ENCODE measurements around the gene CCDC85C. TPM values are rescaled to one million over a fixed set of nuclear protein-coding genes. Genes with fewer than 3 reads are reported as not detected.

The CCDC85C gene
- total RNA-seq, 2 donors from 2014 or later: 19.8 to 28.2 TPM

DNA sequence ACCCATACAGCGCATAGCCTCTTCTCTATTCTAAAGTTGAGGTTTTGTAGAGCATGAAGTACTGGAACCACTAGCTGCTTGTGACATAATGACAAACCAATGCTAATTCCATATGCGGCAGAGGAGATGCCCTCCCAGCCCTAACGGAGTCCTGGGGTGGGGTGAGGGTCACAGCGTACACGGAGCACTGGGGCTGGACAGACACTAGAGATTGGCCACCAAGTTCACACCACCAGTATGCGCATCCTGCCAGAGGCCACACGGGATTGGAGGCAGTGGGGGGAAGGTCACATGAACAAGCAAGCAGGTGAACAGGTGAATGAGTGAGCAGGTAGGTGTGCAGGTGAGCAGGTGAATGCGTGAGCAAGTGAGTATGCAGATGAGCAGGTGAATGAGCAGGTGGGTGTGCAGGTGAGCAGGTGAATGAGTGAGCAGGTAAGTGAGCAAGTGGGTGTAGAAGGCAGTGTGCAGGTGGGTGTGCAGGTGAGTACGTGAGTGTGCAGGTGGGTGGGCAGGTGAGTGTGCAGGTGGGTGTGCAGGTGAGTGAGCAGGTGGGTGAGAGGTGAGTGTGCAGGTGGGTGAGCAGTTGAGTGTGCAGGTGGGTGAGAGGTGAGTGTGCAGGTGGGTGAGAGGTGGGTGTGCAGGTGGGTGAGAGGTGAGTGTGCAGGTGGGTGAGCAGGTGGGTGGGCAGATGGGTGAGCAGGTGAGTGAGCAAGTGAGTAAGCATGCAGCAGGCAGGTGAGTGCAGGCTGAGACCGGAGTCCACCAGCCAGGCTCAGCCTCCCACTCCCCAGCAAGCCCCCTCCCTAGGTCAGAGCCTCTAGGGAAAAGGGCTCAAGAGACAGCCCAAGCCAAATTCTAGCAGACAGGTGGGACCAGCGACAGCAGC lies 52.7 kb downstream of the CCDC85C start:
- no peak for DNase-seq (ENCODE audit: low spot score)
- intact Hi-C loops (cut with DNase I): no loop called here

- no peak for DNase-seq (ENCODE audit: low spot score)
- intact Hi-C loops (cut with DNase I): no loop called here
These were observed 53.5 kb downstream of the CCDC85C start for GRCh38 chr14:99550387-99550992.

GRCh38 chr14:99549684-99550083 lies 54.3 kb downstream of the CCDC85C start:
- intact Hi-C loops (cut with DNase I): no loop called here
- DNase-seq (ENCODE audit: low spot score): no peak

DNA sequence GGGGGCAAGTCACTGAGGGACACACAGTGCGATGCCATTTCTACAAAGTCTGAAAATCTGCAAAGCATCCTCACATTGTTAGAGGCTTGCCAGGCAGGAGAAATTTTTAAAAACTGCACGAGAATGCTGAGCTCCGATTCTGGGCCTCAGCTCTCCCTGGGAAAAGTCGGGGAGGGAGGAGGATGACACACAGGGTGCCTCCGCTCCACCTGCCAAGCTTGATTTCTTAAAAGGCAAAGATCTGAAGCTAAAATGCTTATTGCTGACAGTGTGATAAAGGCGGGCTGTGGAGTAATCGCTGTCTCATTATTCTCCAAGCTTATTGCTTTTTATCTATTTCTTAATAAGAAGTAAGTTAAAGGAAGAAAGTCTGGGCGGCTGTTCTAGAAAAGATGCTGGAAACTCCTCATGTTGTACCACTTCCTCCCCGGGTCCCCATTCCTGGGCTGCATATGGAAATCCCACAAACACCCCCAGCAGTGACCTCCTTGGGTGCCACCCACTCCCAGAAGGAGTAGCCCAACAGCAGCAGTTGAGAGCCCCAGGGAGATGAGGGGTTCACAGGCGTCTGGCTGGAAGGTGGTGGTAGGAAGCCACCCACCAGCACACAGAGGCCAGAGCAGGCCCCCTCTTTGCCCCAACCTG lies 55.0 kb downstream of the CCDC85C start:
- intact Hi-C loops (cut with DNase I): no loop called here
- no peak for DNase-seq (ENCODE audit: low spot score)

- intact Hi-C loops (cut with DNase I): no loop called here
- DNase-seq (ENCODE audit: low spot score): no peak
These were observed 55.8 kb downstream of the CCDC85C start for GRCh38 chr14:99548255-99548654.

DNA sequence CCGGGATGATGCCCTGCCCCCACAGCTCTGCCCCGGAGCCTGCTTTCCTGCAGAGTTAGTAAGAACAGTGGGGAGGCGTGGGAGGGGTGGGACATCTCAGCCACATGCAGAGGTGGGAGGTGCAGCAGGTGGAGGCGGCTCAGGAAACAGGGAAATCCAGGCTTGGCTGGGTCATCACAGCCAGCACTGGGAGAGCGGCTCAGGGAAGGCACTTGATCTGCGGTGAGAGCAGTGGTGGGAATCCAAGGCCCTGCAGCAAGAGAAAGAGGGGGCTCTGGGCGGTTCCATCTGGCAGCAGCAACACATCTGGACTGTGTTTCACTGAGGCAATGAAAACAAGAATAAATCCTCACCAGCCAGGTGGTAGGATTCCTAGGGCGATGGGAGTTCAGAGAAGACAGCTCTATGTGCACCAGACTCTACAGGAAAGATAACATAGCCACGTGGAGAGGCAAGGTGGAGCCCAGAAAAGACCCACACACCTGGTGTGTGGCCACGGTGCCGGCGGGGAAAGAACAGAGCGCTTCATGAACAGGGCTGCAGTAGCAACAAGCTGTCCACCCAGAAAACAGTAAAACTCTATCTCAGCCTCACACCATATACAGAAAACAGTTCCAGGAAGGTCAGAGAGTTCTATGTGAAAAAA lies 57.6 kb downstream of the CCDC85C start:
- intact Hi-C loops (cut with DNase I): no loop called here
- DNase-seq (ENCODE audit: low spot score): no peak

DNA sequence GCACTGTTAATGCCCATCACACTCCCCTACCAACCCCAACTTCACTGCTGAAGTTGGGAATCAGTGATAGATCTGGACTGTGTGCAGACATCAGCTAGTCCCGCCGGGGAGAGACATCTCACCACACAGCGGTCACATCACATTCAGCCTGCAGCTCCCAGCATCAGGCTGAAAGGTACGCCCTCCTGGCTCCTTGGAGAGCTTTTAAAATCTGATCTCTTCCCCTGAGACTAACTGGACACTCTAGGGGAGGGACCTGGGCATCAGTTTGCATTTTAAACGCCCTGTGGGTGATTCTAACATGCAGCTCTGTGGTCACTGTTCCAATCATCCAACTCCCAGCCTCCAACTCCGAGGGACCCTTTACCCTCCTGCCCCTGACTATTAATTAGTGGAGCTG lies 58.4 kb downstream of the CCDC85C start:
- intact Hi-C loops (cut with DNase I): no loop called here
- DNase-seq (ENCODE audit: low spot score): no peak

DNA sequence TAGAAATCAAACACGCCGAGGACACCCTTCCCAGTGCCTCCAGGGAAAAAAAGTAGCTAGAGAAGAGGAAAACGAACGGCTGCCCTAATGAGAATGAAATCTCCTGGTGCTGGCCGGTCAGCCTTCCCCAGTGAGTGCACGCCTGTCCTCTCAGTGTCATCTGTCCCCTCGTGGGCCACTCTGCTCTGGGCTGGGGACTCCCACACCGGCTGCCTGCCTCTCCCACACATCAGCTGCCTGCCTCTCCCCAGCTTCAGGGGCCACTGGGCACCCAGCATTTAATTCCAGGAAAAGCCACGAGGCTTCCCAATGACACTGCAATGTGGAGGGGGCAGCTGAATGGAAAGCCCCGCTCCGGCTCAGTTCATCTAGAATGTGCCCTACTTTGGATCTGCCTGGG lies 59.0 kb downstream of the CCDC85C start:
- no peak for DNase-seq (ENCODE audit: low spot score)
- intact Hi-C loops (cut with DNase I): no loop called here

DNA sequence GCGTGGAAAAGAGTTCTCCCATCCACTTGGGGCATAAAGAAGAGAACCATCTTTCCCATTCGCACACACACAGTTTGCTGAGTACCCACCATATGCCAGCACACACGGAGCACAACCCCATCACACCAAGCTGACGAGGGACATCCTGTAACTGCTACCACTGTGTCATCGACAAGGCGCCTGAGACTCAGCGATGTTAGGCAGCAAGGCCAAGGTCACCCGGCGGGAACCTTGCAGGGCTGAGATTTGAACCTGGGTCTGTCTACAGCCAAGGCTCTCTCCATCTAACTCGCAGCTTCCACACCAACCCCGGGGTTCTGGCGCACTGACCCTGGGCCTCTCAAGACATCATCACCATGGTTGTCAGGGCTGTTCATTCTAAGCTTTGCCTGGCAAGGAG lies 60.0 kb downstream of the CCDC85C start:
- no peak for DNase-seq (ENCODE audit: low spot score)
- intact Hi-C loops (cut with DNase I): no loop called here

DNA sequence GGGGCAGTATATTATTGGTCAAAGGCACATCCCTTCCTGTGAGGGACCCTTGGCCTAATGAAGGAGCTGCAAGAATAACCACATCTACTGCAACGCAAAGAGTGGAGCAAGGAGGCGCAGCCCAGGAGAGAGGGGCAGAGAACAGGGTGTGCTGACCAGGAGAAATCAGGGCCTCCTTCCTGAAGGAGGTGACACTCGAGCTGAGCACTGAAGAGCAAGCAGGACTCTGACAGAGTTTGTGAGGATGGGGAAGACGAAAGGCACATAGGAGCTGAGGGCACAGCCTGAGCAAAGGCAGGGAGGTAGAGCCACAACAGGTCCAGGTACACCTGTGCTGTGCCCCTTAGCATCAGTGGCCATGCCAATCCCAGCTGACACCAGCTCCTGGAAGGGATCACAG lies 60.6 kb downstream of the CCDC85C start:
- DNase-seq (ENCODE audit: low spot score): no peak
- intact Hi-C loops (cut with DNase I): no loop called here

GRCh38 chr14:99542566-99542965 lies 61.4 kb downstream of the CCDC85C start:
- intact Hi-C loops (cut with DNase I): no loop called here
- DNase-seq (ENCODE audit: low spot score): no peak

- intact Hi-C loops (cut with DNase I): no loop called here
- DNase-seq (ENCODE audit: low spot score): no peak
These were observed 62.1 kb downstream of the CCDC85C start for GRCh38 chr14:99541677-99542470.

DNA sequence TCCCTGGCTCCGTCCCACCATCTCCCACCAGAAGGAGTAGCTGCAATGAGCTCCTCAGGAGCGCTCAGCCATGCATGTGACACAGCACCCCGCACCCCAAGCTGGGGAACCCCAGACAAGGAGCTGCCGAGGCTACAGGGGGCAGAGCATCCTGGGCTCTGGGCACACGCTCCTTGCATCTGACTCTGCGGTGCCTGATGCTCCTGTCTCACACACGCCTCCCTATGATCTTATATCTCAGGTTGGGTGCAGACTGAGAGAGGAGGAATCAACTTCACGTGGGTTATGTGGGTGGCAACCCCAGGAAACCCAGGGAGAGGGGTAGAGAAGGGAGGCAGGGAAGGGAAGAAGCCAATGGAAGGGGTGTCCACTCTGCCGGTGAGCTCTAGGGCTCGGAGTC lies 62.8 kb downstream of the CCDC85C start:
- no peak for DNase-seq (ENCODE audit: low spot score)
- intact Hi-C loops (cut with DNase I): no loop called here

GRCh38 chr14:99540196-99541032 lies 63.6 kb downstream of the CCDC85C start:
- intact Hi-C loops (cut with DNase I): no loop called here

DNA sequence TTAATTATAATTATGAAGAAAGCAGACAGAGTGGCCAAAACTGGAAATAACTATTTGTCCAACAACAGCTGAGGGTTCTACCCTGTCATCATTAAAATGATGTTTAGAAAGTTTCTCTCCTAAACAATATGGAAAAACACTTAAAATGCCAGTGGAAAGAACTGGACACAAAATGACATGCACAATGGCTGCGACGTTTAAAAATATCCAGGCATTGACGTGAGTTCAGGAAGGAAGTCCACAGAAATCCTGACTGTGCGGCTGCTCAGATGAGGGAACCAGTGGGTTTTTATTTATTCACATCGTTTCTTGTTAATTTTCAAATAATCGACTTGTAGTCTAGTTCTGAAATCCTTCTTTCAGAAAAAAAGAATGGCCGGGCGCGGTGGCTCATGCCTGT lies 64.5 kb downstream of the CCDC85C start:
- intact Hi-C loops (cut with DNase I): no loop called here
- no peak for DNase-seq (ENCODE audit: low spot score)

More at GRCh38 chr14:99540196-99541032, 63.6 kb downstream of the CCDC85C start:
- DNase-seq (ENCODE audit: low spot score): no peak

DNA sequence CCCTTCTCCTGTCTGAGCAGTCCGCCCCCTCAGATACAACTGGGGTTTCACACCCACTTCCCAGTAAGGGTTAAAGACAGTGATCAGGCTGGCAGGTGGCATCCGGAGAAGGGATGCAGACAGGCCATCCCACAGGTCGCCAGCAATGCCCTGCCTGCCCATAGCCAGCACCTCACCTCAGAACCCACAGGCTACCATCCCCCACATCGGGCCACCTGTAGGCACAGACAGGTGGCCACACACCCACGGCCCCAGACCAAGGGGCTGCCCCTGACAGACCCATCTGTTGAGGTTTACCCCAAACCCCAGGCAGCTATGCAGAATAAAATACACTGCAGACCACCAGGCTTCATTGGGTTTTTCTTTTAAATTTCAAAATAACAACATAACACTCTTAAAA lies 65.3 kb downstream of the CCDC85C start:
- intact Hi-C loops (cut with DNase I): no loop called here
- DNase-seq (ENCODE audit: low spot score): no peak

- DNase-seq (ENCODE audit: low spot score): no peak
- intact Hi-C loops (cut with DNase I): no loop called here
These were observed 65.7 kb downstream of the CCDC85C start for GRCh38 chr14:99538275-99538674.

GRCh38 chr14:99537399-99537798 lies 66.6 kb downstream of the CCDC85C start:
- no peak for DNase-seq (ENCODE audit: low spot score)
- intact Hi-C loops (cut with DNase I): no loop called here

Data from posterior vena cava (tissue), 2 donors.